ENCODE data around the gene VDR.

VDR gene

GRCh38 chr12:47868041-47868440 is 36.8 kb downstream of the VDR start:
- no peak for DNase-seq

- no peak for DNase-seq
Observed at GRCh38 chr12:47867495-47867941, 37.3 kb downstream of the VDR start.

DNA sequence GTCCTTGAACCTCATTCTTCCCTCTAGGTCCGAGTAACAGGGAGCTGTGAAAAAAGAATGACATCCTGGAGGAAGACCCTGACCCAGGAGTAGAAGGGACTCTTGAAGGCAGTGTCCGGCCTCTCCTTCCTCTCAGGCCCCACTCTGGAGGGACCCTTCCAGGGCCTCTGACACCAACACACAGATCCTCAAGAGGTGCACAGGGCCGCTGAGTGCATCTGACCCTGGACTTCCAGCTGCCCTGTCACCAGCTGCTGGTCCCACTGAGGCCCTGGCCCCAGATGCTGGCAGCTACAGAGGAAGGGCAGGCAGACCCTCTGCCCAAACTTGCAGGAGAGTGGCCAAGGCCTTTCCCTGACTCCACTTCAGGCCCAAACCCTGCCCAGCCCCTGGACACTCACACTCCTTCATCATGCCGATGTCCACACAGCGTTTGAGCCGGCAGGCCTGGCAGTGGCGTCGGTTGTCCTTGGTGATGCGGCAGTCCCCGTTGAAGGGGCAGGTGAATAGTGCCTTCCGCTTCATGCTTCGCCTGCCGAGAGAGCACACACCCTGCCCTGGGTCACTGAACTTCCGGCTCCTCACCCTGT is 40.1 kb downstream of the VDR start:
- DNase-seq: no peak

DNA sequence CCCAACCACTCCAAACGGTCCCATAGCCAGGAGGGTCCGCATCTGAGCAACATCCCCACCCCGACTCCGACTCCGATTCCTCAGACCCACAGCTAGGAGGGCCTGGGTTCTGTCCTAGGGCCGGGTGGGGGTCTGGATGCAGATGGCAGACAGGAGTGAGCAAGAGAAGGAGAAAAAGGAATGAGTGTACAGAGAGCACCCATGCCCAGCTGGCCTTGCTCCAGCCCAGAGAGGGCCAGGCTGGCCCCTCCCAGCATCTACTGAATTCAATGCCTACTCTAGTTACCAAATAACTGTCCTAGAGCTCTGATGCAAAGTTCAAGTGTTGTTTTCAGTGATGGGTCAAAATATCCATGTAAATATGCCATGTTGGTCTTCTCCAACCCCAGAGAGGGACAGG is 40.8 kb downstream of the VDR start:
- DNase-seq: no peak

GRCh38 chr12:47863467-47863866 is 41.3 kb downstream of the VDR start:
- DNase-seq: no peak

GRCh38 chr12:47862881-47863280 is 41.9 kb downstream of the VDR start:
- no peak for DNase-seq

GRCh38 chr12:47862167-47862750 is 42.5 kb downstream of the VDR start:
- no peak for DNase-seq

- DNase-seq: no peak
Observed at GRCh38 chr12:47860873-47861272, 43.9 kb downstream of the VDR start.

GRCh38 chr12:47860279-47860841 is 44.4 kb downstream of the VDR start:
- no peak for DNase-seq

DNA sequence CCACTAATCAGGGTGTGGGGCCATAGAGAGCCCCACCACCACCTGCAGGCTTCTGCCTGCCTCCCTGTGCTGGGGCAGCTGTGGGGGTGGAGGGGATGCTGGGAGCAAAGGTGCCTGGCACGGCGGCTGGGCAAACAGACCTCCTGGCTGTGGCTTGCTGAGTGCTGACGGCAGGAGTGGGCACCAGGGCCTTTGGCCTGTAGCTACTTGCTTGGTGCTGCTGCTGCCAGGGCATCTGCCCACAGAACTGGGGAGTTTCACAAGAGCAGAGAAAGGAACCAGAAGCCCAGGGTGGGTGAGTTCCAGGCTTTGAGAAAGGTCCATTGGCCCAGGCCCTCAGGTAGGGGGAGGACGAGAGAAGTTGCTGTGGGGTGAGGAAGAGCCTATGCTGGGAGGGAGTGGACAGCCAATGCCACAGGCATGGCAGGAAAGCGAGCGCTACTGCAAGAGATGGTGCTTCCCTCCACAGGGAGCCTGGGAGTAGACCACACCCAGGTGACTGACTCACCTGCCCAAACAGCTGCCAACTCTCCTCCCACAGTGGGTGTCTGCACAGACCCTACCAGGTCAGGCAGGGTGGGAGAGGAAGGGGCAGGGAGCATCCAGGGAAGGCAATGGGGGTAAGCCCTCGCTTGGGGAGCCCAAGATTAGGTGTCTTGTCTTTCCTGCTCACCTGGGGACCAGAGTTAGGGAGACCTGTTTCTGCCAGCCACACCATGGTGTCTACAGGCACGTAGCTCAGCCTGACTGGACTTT is 46.1 kb downstream of the VDR start:
- DNase-seq: no peak

DNA sequence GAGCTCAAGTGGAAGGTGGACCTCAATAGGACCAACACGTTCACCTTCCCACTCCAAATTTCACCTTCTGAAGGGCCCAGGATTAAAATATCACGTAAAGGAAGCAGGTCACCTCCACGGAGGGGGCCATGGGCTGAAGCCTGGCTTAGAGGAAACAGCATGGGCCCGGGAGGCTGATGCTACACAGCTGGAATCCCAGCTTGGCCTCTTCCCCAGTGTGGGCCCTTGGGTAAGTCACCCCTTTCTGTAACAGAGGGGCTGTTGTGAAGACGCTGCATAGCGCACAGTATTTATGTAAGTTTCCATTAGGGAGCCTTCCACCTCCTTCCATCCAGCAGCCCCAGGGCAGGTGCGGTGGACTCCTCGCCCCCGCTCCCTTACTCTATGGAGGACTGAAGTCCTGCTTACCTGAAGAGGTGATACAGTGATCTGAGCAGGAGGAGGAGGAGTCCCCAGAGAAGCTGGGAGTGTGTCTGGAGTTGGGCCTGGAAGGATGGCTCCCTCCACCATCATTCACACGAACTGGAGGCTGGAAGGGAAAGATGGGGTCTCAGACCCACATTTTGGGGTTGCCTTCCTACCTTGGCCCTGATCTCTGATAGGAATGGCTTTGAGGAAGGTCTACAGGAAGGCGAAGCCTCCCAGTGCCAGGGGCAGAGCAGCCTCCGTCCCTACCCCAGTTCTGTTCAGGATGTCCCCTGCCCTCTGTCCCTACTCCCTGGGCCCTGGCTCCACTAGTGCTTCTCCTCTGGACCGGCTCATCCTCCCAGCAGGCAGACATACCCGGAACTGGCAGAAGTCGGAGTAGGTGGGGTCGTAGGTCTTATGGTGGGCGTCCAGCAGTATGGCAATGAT is 47.8 kb downstream of the VDR start:
- no peak for DNase-seq

- no peak for DNase-seq
Observed at GRCh38 chr12:47856094-47856493, 48.7 kb downstream of the VDR start.

GRCh38 chr12:47855502-47855901 is 49.3 kb downstream of the VDR start:
- DNase-seq: no peak

DNA sequence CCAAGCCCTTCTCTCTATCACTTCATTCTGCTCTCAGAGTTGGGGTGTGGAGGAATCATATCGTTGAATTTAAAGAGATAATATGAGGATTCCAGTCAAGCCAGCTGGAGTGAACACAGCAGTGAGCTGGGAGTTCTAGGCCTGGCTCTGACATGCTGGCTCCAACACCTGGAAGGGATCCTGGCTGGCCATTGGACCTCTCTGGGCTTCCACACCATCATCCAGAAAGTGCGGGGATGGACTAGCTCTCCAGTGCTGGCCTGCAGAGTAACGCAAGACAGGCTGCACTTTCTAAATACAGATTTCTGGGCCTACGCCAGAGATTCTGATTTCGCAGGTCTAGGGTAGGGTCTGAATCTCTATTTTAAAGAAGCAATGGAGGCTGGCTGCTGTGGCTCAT is 50.3 kb downstream of the VDR start:
- DNase-seq: no peak

GRCh38 chr12:47852096-47852571 is 52.7 kb downstream of the VDR start:
- no peak for DNase-seq

DNA sequence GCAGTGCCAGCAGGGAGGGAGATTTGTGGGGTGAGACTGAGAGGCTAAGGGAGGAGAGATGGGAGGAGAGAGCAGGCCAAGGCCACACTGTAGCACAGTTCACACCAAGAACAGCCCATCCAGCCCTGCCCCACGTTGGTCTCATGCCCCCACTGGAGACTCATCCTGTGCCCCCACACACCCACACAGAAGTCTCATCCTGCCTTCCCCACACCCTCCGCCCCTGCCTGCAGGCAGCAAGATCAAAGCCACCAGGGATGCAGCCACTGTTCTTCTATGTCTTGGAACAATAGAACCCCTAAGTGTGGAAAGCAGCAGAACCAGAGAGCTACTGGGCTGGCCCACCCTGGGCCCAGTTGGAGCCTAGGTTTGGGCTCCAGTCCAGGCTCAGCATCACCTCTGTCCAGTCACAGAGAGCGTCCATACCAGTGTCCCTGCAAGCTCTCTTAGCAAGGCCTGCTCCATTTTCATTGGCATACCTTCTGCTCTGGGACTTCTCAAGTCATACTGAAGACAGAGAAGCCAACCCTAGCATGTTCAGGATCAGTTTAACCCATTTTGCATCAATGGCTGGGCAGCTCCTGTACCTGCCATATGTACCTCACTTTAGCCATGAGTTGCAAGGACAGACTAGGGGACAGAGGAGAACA is 53.4 kb downstream of the VDR start:
- DNase-seq: no peak

DNA sequence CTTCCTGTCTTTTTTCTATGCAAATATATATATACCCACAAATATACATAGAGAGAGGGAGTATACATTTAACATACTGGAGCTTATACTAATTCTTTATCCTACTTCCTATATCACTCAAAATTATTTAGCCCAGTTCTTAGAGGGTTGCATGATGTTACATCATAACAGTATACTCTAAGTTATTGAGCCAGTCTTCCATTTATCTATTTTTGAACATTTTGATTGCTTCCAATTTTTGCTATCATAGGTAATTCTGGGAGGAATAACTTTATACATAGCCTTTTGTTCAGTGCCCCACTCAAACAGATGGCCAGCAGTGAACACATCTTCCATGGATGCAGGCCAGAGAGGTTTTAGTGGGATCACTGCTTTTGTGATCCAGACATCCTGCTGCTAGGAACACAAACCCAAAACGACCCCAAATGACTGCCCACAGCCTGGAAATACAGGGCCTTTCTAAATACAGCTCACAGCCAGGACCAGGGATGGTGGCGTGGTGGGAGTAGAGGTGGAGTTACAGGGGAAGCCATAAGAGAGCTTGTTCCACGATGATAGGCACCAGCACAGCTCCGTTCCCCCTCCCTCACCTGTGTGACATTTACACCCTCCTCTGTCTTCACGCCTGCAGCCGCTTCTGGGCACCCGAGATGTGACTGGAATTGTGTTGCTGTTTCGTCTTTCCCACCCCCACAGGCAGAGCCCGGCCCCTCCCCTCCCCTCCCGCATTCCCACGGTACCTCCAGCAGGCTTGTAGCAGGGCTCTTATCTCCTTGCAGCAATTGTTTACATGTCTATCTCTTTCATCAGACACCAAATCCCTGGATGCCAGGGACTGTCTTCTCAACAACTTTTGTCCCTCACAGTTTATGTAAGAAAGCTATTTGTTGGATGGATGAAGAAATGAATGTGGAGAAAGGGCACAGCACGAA is 54.4 kb downstream of the VDR start:
- no peak for DNase-seq

- DNase-seq: no peak
Observed at GRCh38 chr12:47849261-47849660, 55.5 kb downstream of the VDR start.

DNA sequence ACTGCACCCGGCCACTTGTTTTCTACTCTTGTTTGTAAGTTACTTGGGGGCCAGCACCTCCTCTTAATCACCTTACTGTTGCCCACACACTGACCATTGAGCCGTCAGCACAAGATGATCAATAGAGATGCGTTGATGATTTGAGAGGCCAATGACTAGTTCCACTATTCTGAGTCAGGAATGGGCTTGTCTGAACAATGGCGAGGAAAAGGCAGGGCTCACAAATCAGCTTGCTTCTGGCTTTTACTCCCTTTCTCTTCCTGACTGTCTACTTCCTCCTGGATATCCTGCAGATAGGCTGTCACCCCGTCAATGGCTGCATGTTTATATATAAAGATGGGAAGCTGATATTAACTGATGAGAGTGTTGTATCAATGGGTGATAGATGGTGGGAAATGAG is 55.9 kb downstream of the VDR start:
- DNase-seq: no peak

GRCh38 chr12:47846294-47846996 is 58.3 kb downstream of the VDR start:
- DNase-seq: no peak

- DNase-seq: no peak
Observed at GRCh38 chr12:47845081-47845480, 59.7 kb downstream of the VDR start.
